Effector memory CD8-positive, alpha-beta T cell (primary cell): ENCODE results near the gene HPD.
A peak's percentile ranks its signal among the peaks of the same experiment; 100 is the strongest.
"Not testable (repeated sequence)": the region's sequence is repeated elsewhere in the genome, so short reads cannot be mapped to it uniquely, and the experiment has no call there.

ENCODE experiments used
- ATAC-seq: fragments of 150-1000 bp; cut with Tn5 transposase; replicated peaks from 2 replicates; pipeline ENCODE4 v1.10.0; 2021; ENCODE audit warnings: mild to moderate bottlenecking, moderate library complexity
- DNase-seq, 3 experiments: peaks; one replicate each; pipeline ENCODE4 v3.0.0; 2021
- H3K27ac Mint-ChIP-seq, 2 donors: one replicate each; pipeline ENCODE4 v1.8.0; 2022; ENCODE audit warnings: mild to moderate bottlenecking in 2 of 2, mixed read lengths in 2 of 2, moderate library complexity in 2 of 2
- H3K27me3 Mint-ChIP-seq, 2 donors: one replicate each; pipeline ENCODE4 v1.8.0; 2022; ENCODE audit warnings: mixed read lengths in 2 of 2
- H3K36me3 Mint-ChIP-seq: one replicate; pipeline ENCODE4 v1.8.0; 2022; ENCODE audit warnings: mild to moderate bottlenecking, moderate library complexity, mixed read lengths; ENCODE audit not compliant: insufficient read depth
- H3K4me1 Mint-ChIP-seq, 2 donors: one replicate each; pipeline ENCODE4 v1.8.0; 2022; ENCODE audit warnings: low read depth in 2 of 2, mixed read lengths in 2 of 2
- H3K4me3 Mint-ChIP-seq, 2 donors: one replicate each; pipeline ENCODE4 v1.8.0; 2022; ENCODE audit warnings: mild to moderate bottlenecking in 2 of 2, mixed read lengths in 2 of 2, moderate library complexity in 2 of 2
- H3K9me3 Mint-ChIP-seq, 2 donors: one replicate each; pipeline ENCODE4 v1.8.0; 2022; ENCODE audit warnings: mixed read lengths in 2 of 2
- total RNA-seq, 9 experiments: gene quantifications; one replicate each; lab custom pipeline; 2026; lab: John Stamatoyannopoulos, UW

Gene HPD
- total RNA-seq: 0 to 0.30 (median 0) reads per million in 9 experiments

DNA sequence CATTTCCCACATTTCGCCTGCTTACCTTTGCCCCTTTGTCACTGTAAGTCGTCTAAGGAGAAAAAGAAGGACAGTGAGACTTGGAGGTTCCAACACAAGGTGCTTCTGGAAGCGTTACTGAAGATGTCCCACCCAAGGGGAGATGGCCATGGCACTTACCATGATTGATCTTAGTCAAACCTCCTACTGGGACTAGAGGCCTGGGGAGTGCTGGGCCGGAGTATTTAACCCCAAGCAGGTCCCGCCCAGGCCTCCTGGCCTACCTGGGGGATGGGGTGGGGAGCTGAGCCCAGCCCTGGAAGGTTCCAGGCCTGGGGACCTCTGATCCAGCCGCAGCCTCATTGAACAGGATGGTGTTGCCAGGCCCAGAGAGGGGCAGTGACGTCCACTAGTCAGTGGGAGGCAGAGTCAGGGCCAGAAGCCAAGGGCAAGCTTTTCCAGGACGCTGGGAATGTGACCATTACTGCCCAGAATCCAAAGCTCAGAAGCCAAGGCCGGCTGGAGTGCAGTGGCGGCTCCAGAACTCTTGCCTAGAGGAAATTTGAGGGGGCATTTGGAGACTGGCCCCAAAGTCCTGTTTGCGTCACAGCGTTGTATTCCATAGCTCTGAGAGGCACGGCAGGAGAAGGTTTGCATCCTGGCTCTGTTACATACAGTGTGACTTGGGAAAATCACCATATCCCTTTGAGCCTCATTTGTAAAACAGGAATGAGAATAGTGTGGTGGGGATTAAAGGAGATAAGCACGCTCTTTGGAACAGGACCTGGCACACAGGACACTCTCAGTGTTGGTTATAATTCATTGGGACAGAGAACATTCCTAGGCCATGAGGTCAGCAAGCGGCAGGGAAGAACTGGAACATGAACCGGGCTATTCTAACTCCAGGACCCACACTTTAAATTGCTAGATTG lies at the start of gene HPD:
Gene HPD, minus strand, starts transcription at position 198 of the 911 bp plus-strand sequence. Its CDS starts 36 bp downstream, at position 162.
- Mint-ChIP-seq H3K4me3 (no peak within 1 kb of the TSS), H3K4me1 (peaks cover 0 to 2% of the 10 kb centered on the region in 2 donors), H3K9me3 (no peaks in the 10 kb centered on the region), H3K36me3 (peaks cover 4% of the 10 kb centered on the region), H3K27ac (no peak within 1 kb of the TSS), H3K27me3 (peaks cover 0 to 10% of the 10 kb centered on the region in 2 donors)
- ATAC-seq (no peak), DNase-seq (no peak)

DNA sequence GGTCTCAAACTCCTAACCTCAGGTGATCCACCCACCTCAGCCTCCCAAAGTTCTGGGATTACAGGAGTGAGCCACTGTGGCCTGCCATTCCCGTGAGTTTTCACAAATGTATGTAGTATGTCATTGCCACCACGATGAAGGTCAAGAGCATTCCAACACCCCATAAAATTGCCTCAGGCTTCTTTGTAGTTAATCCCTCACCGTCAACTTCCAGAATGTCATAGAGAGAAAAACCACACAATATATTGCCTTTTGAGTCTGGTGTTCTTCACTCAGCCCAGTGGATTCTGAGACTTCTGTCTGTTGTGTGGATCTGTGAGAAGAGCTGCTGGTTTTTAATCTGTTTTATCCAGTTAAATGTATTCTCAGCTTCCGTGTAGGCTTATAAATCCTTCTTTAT lies 47.1 kb upstream of the HPD start:
- DNase-seq (no peak), ATAC-seq (no peak)
- Mint-ChIP-seq H3K4me1 (peaks cover 3 to 10% of the 10 kb centered on the region in 2 donors), H3K36me3 (peaks cover 88% of the 10 kb centered on the region), H3K27me3 (no peaks in the 10 kb centered on the region), H3K4me3 (no peak overlapping the region), H3K27ac (no peak overlapping the region), H3K9me3 (no peaks in the 10 kb centered on the region)

DNA sequence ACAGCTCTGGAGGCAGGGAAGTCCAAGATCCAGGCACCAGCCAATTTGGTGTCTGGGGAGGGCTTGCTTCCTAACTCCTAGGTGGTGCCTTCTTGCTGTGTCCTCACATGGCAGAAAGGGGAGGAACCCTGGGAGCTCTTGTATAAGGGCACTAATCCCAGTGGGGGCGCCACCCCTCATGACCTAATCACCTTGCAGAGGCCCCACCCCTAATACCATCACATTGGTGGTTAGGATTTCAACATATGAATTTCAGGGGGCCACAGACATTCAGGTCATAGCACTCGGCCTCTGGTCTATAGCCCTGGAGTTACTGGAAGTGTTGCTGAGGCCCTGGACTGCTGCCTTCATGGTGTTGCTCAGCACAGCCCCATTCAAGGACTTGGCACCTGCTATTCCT lies 44.5 kb upstream of the HPD start:
- H3K4me1 Mint-ChIP-seq: peaks cover 0 to 7% of the 10 kb centered on the region in 2 donors
- H3K9me3 Mint-ChIP-seq: no peaks in the 10 kb centered on the region
- ATAC-seq (no peak), DNase-seq (no peak)
- H3K4me3 Mint-ChIP-seq: no peak overlapping the region
- H3K27me3 Mint-ChIP-seq: no peaks in the 10 kb centered on the region
- H3K36me3 Mint-ChIP-seq: peaks cover 93% of the 10 kb centered on the region
- peak overlapping the region in 1 of 2 donors; percentile 22 for H3K27ac Mint-ChIP-seq

DNA sequence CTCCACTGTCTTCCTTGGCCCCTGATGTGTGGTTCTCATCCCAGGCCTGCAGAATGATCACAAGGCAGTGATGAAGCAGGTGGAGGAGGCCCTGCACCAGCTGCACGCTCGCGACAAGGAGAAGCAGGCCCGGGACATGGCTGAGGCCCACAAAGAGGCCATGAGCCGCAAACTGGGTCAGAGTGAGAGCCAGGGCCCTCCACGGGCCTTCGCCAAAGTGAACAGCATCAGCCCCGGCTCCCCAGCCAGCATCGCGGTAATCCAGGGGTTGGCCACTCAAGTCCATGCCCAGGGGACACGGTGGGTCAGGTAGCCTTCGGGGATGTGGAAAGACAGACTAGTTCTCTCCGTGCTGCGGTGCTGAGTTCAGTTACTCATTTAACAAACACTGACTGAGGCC lies 40.9 kb upstream of the HPD start:
- no peak for DNase-seq
- no peaks in the 10 kb centered on the region for H3K9me3 Mint-ChIP-seq
- H3K4me1 Mint-ChIP-seq: peaks cover 4 to 7% of the 10 kb centered on the region in 2 donors
- H3K36me3 Mint-ChIP-seq: peaks cover 85% of the 10 kb centered on the region
- ATAC-seq: no peak
- H3K27ac Mint-ChIP-seq: no peak overlapping the region
- no peaks in the 10 kb centered on the region for H3K27me3 Mint-ChIP-seq
- H3K4me3 Mint-ChIP-seq: no peak overlapping the region

DNA sequence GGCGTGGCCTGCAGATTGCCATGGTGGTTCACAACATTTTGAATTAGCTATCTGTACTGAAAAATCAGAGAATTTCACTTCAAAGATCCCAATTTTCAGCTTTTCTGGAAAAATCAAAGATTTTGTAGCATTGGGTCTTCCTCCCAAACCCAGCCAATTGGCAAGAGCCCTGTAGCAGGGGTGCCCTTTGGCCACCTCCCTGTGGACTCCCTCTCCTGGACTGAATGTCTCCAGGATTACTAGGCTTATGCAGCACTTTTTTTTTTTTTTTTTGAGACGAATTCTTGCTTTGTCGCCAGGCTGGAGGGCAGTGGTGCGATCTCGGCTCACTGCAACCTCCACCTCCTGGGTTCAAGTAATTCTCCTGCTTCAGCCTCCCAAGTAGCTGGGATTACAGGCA lies 39.6 kb upstream of the HPD start:
- Mint-ChIP-seq H3K9me3 (no peaks in the 10 kb centered on the region), H3K27ac (no peak overlapping the region), H3K4me3 (no peak overlapping the region), H3K27me3 (no peaks in the 10 kb centered on the region), H3K4me1 (peaks cover 14 to 15% of the 10 kb centered on the region in 2 donors), H3K36me3 (peaks cover 72% of the 10 kb centered on the region)
- no peak for ATAC-seq
- DNase-seq: no peak

DNA sequence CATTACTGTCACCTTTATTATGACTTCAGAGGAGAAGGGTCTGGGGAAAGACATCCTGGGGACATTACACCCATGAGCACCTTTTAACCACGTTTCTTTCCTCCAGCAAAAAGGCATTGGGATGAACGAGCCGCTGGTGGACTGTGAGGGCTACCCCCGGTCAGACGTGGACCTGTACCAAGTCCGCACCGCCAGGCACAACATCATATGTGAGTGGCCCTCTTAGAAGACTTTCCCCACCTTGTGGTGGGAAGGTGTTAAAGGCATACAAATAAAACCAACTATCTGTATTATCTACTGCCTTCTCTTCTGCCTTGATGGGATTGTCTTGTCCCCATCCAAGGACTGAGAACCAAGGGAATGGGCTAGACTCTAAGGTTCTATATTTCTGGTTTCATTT lies 36.0 kb upstream of the HPD start:
- Mint-ChIP-seq H3K36me3 (peaks cover 56% of the 10 kb centered on the region), H3K27ac (peak overlapping the region in 1 of 2 donors; percentile 72)
- no peak for ATAC-seq

DNA sequence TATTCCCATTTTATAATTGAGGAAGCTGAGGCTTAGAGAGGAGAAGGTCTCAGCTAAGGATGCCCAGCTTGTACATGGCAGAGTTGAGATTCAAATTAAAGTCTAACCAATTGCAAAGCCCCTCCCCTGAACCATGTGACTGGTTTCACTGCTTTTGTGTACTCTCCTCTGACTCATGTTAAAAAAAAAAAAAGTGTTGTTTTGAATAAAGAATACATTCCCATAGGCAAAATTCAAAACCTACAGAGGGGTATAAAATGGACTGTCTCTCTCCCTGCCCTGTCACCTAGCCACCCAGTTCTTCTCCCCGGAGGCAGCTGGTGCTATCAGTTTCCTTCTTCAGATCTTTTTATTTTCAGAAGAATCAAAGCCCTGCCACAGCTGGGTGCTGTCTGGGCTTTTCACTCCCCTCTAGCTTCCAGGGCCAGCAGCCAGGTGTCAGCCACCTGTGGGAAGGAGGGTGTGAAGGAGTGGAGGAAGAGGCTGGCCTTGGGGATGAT lies 35.4 kb upstream of the HPD start:
- peaks cover 25 to 27% of the 10 kb centered on the region in 2 donors for H3K4me1 Mint-ChIP-seq
- ATAC-seq (no peak), DNase-seq (no peak)
- H3K27ac Mint-ChIP-seq: peak overlapping the region; percentile 21 to 72
- no peaks in the 10 kb centered on the region for H3K9me3 Mint-ChIP-seq
- no peaks in the 10 kb centered on the region for H3K27me3 Mint-ChIP-seq
- H3K36me3 Mint-ChIP-seq: peaks cover 55% of the 10 kb centered on the region
- no peak overlapping the region for H3K4me3 Mint-ChIP-seq

More for the DNA sequence above, 36.0 kb upstream of the HPD start:
- no peak for DNase-seq
- H3K27me3 Mint-ChIP-seq: no peaks in the 10 kb centered on the region
- H3K4me3 Mint-ChIP-seq: no peak overlapping the region
- H3K4me1 Mint-ChIP-seq: peaks cover 20 to 21% of the 10 kb centered on the region in 2 donors
- H3K9me3 Mint-ChIP-seq: no peaks in the 10 kb centered on the region

DNA sequence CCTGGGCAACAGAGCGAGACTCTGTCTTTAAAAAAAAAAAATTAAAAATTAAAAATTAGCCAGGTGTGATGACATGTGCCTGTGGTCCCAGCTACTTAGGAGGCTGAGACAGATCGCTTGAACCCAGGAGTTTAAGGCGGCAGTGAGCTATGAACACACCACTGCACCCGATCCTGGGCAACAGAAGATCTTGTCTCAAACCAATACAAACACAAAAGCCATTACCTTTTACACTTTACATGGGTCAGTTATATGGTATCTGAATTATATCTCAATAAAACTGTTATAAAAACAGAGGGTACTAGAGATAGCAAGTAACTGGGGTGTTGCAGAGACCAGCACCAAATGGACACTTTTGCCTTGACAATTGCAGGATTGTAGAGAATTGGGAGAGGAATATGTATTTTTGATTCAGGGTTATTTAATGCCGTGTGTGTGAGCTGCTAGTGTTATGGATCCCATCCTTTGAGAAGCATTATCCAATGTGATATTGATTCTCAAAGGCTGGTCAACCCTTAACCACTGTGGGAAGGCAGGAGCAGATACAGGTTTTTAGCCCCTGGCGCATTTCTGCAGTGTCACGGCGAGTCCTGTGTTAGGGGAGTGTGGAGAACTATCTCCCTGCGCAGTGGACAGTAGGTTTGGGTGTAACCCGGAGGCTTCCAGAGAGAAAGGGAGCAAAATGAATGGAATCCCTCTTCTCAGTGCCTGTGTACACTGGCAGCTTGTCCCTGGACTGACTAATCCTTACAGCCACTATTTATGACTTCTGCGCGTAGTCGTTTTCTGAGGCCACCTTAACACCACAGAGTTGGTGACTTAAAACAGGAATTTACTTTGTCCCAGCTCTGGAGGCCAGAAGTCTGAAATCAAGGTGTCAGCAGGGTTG lies 34.3 kb upstream of the HPD start:
- Mint-ChIP-seq H3K4me1 (peaks cover 31 to 35% of the 10 kb centered on the region in 2 donors), H3K27ac (peak overlapping the region in 1 of 2 donors; percentile 72), H3K27me3 (no peaks in the 10 kb centered on the region), H3K4me3 (no peak overlapping the region), H3K36me3 (peaks cover 53% of the 10 kb centered on the region), H3K9me3 (no peaks in the 10 kb centered on the region)
- no peak for DNase-seq
- ATAC-seq: no peak

DNA sequence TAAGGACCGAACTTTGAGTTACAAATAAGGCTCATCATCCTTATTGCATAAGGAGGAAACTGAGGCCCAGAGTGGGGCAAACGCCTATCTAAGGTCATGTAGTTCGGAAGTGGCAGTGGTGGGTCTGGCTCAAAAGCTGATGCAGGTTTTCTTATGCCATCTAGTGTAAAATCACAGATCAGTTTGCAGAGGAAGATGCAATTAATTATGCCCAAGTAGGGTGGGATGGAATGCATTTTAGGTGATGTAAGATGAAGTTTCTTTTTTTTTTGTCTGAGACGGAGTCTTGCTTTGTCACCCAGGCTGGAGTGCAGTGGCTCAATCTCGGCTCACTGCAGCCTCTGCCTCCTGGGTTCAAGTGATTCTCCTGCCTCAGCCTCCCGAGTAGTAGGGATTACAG lies 31.0 kb upstream of the HPD start:
- H3K4me1 Mint-ChIP-seq: peaks cover 27 to 35% of the 10 kb centered on the region in 2 donors
- H3K27me3 Mint-ChIP-seq, ATAC-seq, H3K9me3 Mint-ChIP-seq, DNase-seq: not testable (repeated sequence)
- peaks cover 27% of the 10 kb centered on the region for H3K36me3 Mint-ChIP-seq
- H3K4me3 Mint-ChIP-seq: peak overlapping the region; percentile 95 to 97
- peak overlapping the region; percentile 97 to 98 for H3K27ac Mint-ChIP-seq

DNA sequence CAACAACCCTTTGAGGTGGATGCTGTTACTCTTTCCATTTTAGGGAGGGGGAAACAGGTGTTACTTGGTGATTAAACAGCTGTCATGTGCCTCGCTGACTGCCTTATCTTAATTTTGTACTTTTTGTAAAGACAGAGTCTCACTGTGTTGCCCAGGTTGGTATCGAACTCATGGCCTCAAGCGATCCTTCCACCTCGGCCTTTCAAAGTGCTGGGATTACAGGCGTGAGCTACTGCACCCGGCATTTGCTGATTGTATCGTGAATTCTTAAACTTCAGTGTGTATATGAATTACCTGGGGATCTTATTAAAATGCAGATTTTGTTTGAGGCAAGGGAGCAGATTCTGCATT lies 30.6 kb upstream of the HPD start:
- Mint-ChIP-seq H3K9me3 (no peaks in the 10 kb centered on the region), H3K4me3 (peak overlapping the region; percentile 95 to 97), H3K27ac (peak overlapping the region; percentile 97 to 98), H3K4me1 (peaks cover 24 to 33% of the 10 kb centered on the region in 2 donors), H3K27me3 (no peaks in the 10 kb centered on the region), H3K36me3 (peaks cover 27% of the 10 kb centered on the region)
- DNase-seq: no peak
- no peak for ATAC-seq

DNA sequence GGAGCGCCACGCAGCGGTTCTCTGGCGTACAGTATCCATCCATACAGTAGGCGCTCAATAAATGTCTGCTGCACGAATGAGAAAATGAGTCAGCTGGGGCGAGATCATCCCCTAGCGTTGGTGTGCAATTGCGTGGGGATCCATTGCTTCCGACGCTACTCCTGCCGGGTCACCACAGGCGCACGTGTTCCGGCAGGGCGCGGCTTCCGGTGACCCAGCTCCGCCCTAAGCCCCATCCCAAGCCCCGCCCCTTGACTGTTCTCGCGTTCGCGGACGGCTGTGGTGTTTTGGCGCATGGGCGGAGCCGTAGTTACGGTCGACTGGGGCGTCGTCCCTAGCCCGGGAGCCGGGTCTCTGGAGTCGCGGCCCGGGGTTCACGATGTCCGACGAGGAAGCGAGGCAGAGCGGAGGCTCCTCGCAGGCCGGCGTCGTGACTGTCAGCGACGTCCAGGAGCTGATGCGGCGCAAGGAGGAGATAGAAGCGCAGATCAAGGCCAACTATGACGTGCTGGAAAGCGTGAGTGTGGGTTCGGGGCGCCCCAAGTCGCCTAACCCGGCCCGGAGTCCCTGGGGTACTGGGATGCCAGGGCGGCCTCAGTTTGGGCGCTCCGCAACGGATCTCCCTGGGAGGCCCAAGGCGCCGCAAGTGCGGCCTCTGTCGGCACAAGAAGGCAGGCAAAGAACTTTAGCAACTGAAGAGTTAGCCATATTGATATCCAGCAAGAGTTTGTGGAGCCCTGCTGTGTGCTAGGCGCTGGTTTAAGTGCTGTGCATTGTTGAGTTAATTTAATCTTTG lies 30.0 kb upstream of the HPD start, which contains the start of gene PSMD9:
Gene PSMD9, plus strand, starts transcription at position 313 of the 796 bp plus-strand sequence. Its CDS starts 67 bp downstream, at position 380.
- H3K4me3 Mint-ChIP-seq: peak within 1 kb of the TSS; percentile 95 to 97
- no peaks in the 10 kb centered on the region for H3K27me3 Mint-ChIP-seq

DNA sequence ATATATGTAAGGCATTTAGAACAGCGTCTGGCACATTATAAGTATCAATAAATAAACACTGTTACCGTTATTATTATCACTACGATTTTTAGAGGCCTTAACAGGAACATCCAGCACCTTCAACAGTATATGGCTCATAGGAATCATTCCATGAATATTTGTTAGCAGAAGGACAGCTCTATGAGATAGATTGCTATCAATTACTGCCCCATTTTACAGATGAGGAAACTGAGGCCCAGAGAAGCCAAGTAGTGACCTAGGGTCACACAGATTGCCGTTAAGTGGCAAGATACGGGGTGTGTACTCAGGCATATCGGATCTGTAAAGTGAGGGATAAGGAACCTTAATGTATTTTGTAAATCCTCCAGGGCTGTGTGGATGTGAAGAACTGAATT lies 29.4 kb upstream of the HPD start:
- Mint-ChIP-seq H3K4me3 (peak overlapping the region; percentile 95 to 97), H3K4me1 (peaks cover 16 to 23% of the 10 kb centered on the region in 2 donors), H3K27ac (peak overlapping the region; percentile 97 to 98), H3K27me3 (no peaks in the 10 kb centered on the region), H3K36me3 (peaks cover 27% of the 10 kb centered on the region), H3K9me3 (no peaks in the 10 kb centered on the region)
- ATAC-seq (no peak), DNase-seq (no peak)

More for the DNA sequence above, 30.0 kb upstream of the HPD start, which contains the start of gene PSMD9:
- ATAC-seq: peak; percentile 92
- Mint-ChIP-seq H3K4me1 (peaks cover 18 to 27% of the 10 kb centered on the region in 2 donors), H3K27ac (peak within 1 kb of the TSS; percentile 97 to 98), H3K36me3 (peaks cover 27% of the 10 kb centered on the region), H3K9me3 (no peaks in the 10 kb centered on the region)
- DNase-seq: peak; percentile 98
